Myocyte (in vitro differentiated cells): ENCODE measurements around the gene PLA2G15. TPM values are rescaled to one million over a fixed set of nuclear protein-coding genes. Genes with fewer than 3 reads are reported as not detected.
"Not testable (repeated sequence)": the region's sequence is repeated elsewhere in the genome, so short reads cannot be mapped to it uniquely, and the experiment has no call there.

Experiments
- DNase-seq: peaks from one replicate; pipeline ENCODE4 v3.0.0-alpha.2; 2012; ENCODE audit warnings: low read depth
- total RNA-seq: library from RNA; depleted of rRNA; stranded (reverse); fragments of >200 nt; gene quantifications from 2 replicates; pipeline ENCODE4 v1.2.3, GENCODE V29; 2014

PLA2G15 gene
- total RNA-seq, 1 donor from 2014 or later: 180 TPM

- DNase-seq: peak; percentile 87
Measured at GRCh38 chr16:68275611-68276191, 30.5 kb downstream of the PLA2G15 start.

- no peak for DNase-seq
Measured at GRCh38 chr16:68276223-68276622, 31.1 kb downstream of the PLA2G15 start.

- no peak for DNase-seq
Measured at GRCh38 chr16:68279726-68280558, 34.8 kb downstream of the PLA2G15 start.

- DNase-seq: no peak
Measured at GRCh38 chr16:68281368-68282063, 36.3 kb downstream of the PLA2G15 start.

GRCh38 chr16:68282064-68282452, 36.9 kb downstream of the PLA2G15 start:
- DNase-seq: no peak

- DNase-seq: no peak
Measured at GRCh38 chr16:68283346-68283745, 38.2 kb downstream of the PLA2G15 start.

GRCh38 chr16:68283801-68284598, 38.8 kb downstream of the PLA2G15 start:
- DNase-seq: peak; percentile 44

- DNase-seq: no peak
Measured at GRCh38 chr16:68284847-68285246, 39.7 kb downstream of the PLA2G15 start.

GRCh38 chr16:68285683-68286082, 40.5 kb downstream of the PLA2G15 start:
- no peak for DNase-seq

GRCh38 chr16:68286153-68287074, 41.2 kb downstream of the PLA2G15 start:
- no peak for DNase-seq

GRCh38 chr16:68287276-68288251, 42.4 kb downstream of the PLA2G15 start:
- peak; percentile 93 for DNase-seq

- peak; percentile 47 for DNase-seq
Measured at GRCh38 chr16:68288252-68288650, 43.1 kb downstream of the PLA2G15 start.

- DNase-seq: not testable (repeated sequence)
Measured at GRCh38 chr16:68288796-68289195, 43.6 kb downstream of the PLA2G15 start.

GRCh38 chr16:68289202-68289601, 44.0 kb downstream of the PLA2G15 start:
- DNase-seq: no peak

- DNase-seq: no peak
Measured at GRCh38 chr16:68289621-68290329, 44.6 kb downstream of the PLA2G15 start.

GRCh38 chr16:68290450-68290849, 45.3 kb downstream of the PLA2G15 start:
- DNase-seq: no peak

GRCh38 chr16:68291227-68291626, 46.1 kb downstream of the PLA2G15 start:
- DNase-seq: no peak

GRCh38 chr16:68292425-68292824, 47.3 kb downstream of the PLA2G15 start:
- no peak for DNase-seq
